Ishikawa (cell line): ENCODE data around the gene NUP58.

Source experiments
- CREB1 ChIP-seq: IDR thresholded peaks from 2 replicates; pipeline ENCODE4 v1.6.1; 2012; ENCODE audit warnings: low read depth
- EGR1 ChIP-seq: IDR thresholded peaks from 2 replicates; pipeline ENCODE4 v1.6.1; 2012
- EP300 ChIP-seq: IDR thresholded peaks from 2 replicates; pipeline ENCODE4 v1.6.1; 2012; ENCODE audit warnings: borderline replicate concordance
- FOXM1 ChIP-seq: IDR thresholded peaks from 2 replicates; pipeline ENCODE4 v1.6.1; 2012; ENCODE audit warnings: low read depth, borderline replicate concordance
- MAX ChIP-seq: IDR thresholded peaks from 2 replicates; pipeline ENCODE4 v1.6.1; 2012
- NFIC ChIP-seq: IDR thresholded peaks from 2 replicates; pipeline ENCODE4 v1.6.1; 2012
- RAD21 ChIP-seq: IDR thresholded peaks from 2 replicates; pipeline ENCODE4 v1.6.1; 2012; ENCODE audit warnings: low read depth
- REST ChIP-seq: IDR thresholded peaks from 2 replicates; pipeline ENCODE4 v1.6.1; 2012; ENCODE audit warnings: low read depth, mild to moderate bottlenecking
- TAF1 ChIP-seq: IDR thresholded peaks from 2 replicates; pipeline ENCODE4 v1.6.1; 2012; ENCODE audit warnings: low read depth, mild to moderate bottlenecking
- TCF12 ChIP-seq: IDR thresholded peaks from 2 replicates; pipeline ENCODE4 v1.6.1; 2012; ENCODE audit warnings: low read depth
- TEAD4 ChIP-seq: IDR thresholded peaks from 2 replicates; pipeline ENCODE4 v1.6.1; 2012
- YY1 ChIP-seq: IDR thresholded peaks from 2 replicates; pipeline ENCODE4 v1.6.1; 2012; ENCODE audit warnings: low read depth
- ZBTB7A ChIP-seq: IDR thresholded peaks from 2 replicates; pipeline ENCODE4 v1.6.1; 2012; ENCODE audit warnings: low read depth
- TF ChIP-seq, protein P1 (sequence below): IDR thresholded peaks from 2 replicates; pipeline ENCODE4 v1.6.1; 2012

Gene NUP58

GRCh38 chr13:25292301-25292700 lies 9.1 kb upstream of the NUP58 start:
- TF ChIP-seq FOXM1 (no peak), CREB1 (no peak), MAX (no peak), TAF1 (no peak), TEAD4 (no peak), NFIC (no peak), REST (no peak)
- TF ChIP-seq, protein P1, sequence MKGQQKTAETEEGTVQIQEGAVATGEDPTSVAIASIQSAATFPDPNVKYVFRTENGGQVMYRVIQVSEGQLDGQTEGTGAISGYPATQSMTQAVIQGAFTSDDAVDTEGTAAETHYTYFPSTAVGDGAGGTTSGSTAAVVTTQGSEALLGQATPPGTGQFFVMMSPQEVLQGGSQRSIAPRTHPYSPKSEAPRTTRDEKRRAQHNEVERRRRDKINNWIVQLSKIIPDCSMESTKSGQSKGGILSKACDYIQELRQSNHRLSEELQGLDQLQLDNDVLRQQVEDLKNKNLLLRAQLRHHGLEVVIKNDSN: no peak

DNA sequence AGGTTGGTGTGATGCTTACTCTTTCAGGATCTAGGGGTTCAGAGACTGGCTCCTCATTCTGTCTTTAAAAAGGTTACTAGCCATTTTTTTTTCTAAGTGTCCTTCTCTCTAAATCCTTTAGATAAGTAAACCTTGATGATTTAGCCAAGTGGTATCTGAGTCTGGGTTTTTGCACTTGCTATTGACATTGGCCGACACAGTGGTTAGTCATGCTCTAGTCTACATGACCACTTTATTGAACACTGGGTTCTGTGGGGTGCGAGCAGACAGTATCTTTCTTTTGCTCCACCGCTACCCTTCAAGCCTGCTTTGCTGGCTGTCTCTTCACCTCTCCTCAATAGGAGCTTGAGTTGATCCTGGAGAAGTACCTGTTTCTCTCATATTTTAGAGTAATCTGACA lies 6.2 kb upstream of the NUP58 start:
- TF ChIP-seq EP300: no peak
- no peak for TF ChIP-seq MAX
- no peak for TF ChIP-seq REST
- no peak for TF ChIP-seq EGR1

DNA sequence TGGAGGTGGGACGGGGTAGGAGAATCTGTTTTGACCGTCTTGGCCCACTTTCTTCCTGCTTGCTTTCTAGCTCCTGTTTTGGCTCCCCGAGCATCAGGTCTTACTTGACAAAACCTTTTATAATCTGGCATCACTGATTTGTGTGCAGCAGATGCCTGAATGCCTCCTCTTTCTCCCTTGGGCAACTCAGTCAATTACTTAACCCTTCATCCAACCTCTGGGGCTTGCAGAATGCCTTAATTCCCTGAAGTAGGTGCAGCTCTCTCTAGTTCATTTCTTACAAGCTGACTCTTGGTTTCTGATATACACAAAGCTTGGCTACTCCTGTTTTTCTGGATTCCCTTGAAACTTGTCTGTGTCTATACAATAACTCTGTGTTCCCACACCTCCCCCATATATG lies 5.7 kb upstream of the NUP58 start:
- no peak for TF ChIP-seq TCF12
- TF ChIP-seq REST: no peak
- TF ChIP-seq TEAD4: no peak
- TF ChIP-seq YY1: no peak
- no peak for TF ChIP-seq MAX
- no peak for TF ChIP-seq NFIC
- TF ChIP-seq TAF1: no peak
- TF ChIP-seq RAD21: no peak
- TF ChIP-seq EP300: no peak
- no peak for TF ChIP-seq FOXM1
- no peak for TF ChIP-seq EGR1
- TF ChIP-seq CREB1: no peak

DNA sequence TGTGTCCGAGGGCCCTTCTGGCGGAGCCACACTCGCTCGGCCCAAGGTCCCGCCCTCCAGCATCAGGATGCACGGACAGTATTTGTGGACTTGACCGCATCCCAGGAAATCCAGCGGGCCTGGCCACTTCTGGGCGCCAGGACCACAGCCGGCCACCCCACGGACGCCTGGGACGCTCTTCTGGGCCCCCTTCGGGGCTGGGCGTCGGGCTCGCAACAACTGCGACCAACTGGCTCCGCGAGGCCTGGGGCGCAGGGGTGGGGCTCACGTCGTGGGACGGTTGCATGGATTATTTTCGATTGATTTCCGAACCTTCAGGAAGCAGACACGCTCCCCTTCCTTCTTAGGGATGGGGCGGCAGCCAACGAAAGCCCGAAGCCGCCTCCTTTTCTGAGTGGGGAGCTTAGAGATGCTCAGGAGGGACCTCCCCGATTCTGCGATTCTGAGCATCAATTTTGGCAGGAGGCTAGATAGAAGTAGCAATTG lies 521 bp upstream of the NUP58 start:
- TF ChIP-seq ZBTB7A (no peak), EP300 (no peak), EGR1 (no peak)
- TF ChIP-seq, protein P1: no peak

DNA sequence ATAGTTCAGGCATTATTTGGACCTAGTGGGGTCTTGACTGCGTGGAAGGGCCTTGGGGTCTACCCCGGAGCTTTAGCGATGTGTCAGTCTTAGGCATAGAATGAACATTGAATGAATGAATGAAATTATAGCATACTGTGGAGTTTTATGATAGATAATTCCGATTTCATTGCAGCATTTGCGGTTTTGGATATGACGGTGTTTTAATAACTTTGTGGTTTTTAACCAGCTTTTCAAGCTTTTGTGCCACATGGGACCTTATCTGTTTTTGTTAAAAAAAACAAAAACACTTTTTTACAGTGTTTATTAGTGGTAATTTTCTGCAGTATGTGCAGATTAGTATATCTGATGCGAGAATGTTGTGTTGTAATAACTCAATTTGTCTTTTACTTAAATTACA lies 696 bp downstream of the NUP58 start:
- TF ChIP-seq TCF12: no peak
- TF ChIP-seq FOXM1: no peak
- no peak for TF ChIP-seq YY1
